Thyroid gland (tissue), 4 donors: Measurements from ENCODE around the gene PARP6. TPM values are rescaled to one million over a fixed set of nuclear protein-coding genes. Genes with fewer than 3 reads are reported as not detected.
A peak's percentile ranks its signal among the peaks of the same experiment; 100 is the strongest.

ENCODE experiments used
- DNase-seq, 2 donors: peaks; one replicate each; pipeline ENCODE4 v3.0.0-alpha.2; 2019
- H3K27ac ChIP-seq, 3 donors: fragments of 200-600 bp; sonication (generic); 1 replicate in 2 of 3; 2 replicates in 1 of 3; pipeline ENCODE4 v1.5.1; 2016 to 2019; ENCODE audit warnings: mild to moderate bottlenecking in 1 of 3, moderate library complexity in 1 of 3
- H3K27me3 ChIP-seq: fragments of 200-600 bp; sonication (generic); one replicate; pipeline ENCODE4 v1.5.1; 2019
- H3K36me3 ChIP-seq, 2 donors: fragments of 200-600 bp; sonication (generic); one replicate each; pipeline ENCODE4 v1.5.1; 2016 to 2019
- H3K4me1 ChIP-seq, 2 donors: fragments of 200-600 bp; sonication (generic); one replicate each; pipeline ENCODE4 v1.5.1; 2017 to 2019
- H3K4me3 ChIP-seq, 3 donors: fragments of 200-600 bp; sonication (generic); replicated peaks in 1 of 3; 1 replicate in 2 of 3; 2 replicates in 1 of 3; pipeline ENCODE4 v1.5.1; 2016; ENCODE audit warnings: mild to moderate bottlenecking in 1 of 3
- H3K9me3 ChIP-seq: fragments of 200-600 bp; sonication (generic); one replicate; pipeline ENCODE4 v1.5.1; 2017
- CTCF ChIP-seq, 6 experiments: fragments of 200-600 bp in 3 of 6; fragments of 450-650 bp in 3 of 6; sonication (generic) in 3 of 6; IDR thresholded peaks; one replicate each; pipeline ENCODE4 v1.5.1; 2016 to 2019; ENCODE audit warnings: antibody characterized with exemption in 6 of 6, mild to moderate bottlenecking in 2 of 6, inconsistent platforms in 1 of 6, moderate library complexity in 1 of 6
- POLR2A ChIP-seq, 2 donors: fragments of 450-650 bp; IDR thresholded peaks; one replicate each; pipeline ENCODE4 v1.6.1; 2017; ENCODE audit warnings: antibody characterized with exemption in 2 of 2, mild to moderate bottlenecking in 2 of 2, moderate library complexity in 1 of 2
- WGBS, 2 donors: methylation state at CpG; one replicate each; pipeline ENCODE4 v1.1.5; 2017; 5-methylcytosine and 5-hydroxymethylcytosine counted together
- intact Hi-C: fragments of 100-400 bp; cut with DNase I; formaldehyde crosslinking; loops from one replicate; pipeline ENCODE4 v1.15.1; 2023
- total RNA-seq, 4 donors: library from RNA; depleted of rRNA; stranded (reverse); fragments of >200 nt; gene quantifications; one replicate each; pipeline ENCODE4 v1.2.3, GENCODE V29; 2016

The PARP6 gene
- total RNA-seq, 4 donors from 2014 or later, result 54.2 to 98.0 (median 70.4) TPM

GRCh38 chr15:72229076-72229946 lies 43.0 kb downstream of the PARP6 start:
- no peaks in the 10 kb centered on the region for H3K36me3 ChIP-seq
- no peaks in the 10 kb centered on the region for H3K27me3 ChIP-seq
- H3K9me3 ChIP-seq, result no peaks in the 10 kb centered on the region
- intact Hi-C loops, result no loop called here
- H3K4me3 ChIP-seq, result peak overlapping the region in 2 of 3 donors; percentile 65 to 85
- WGBS, 2 donors, result 17 to 23% methylated on average over 25 of the region's 25 CpGs
- peaks cover 35 to 46% of the 10 kb centered on the region in 2 donors for H3K4me1 ChIP-seq
- H3K27ac ChIP-seq, result peak overlapping the region; percentile 68 to 98 (median 88)
- DNase-seq, result no peak
- TF ChIP-seq CTCF (IDR thresholded peaks at IDR 0.05) (no peak), POLR2A (IDR thresholded peaks at IDR 0.05) (no peak)

- no peaks in the 10 kb centered on the region for H3K36me3 ChIP-seq
- 74 to 83% methylated on average over 4 of the region's 4 CpGs for WGBS, 2 donors
- H3K27me3 ChIP-seq, result no peaks in the 10 kb centered on the region
- TF ChIP-seq CTCF (IDR thresholded peaks at IDR 0.05), result no peak
- no peak for TF ChIP-seq POLR2A (IDR thresholded peaks at IDR 0.05)
- peaks cover 36 to 45% of the 10 kb centered on the region in 2 donors for H3K4me1 ChIP-seq
- no peaks in the 10 kb centered on the region for H3K9me3 ChIP-seq
- DNase-seq, result no peak
- intact Hi-C loops, result no loop called here
- peak overlapping the region in 1 of 3 donors; percentile 98 for H3K27ac ChIP-seq
- H3K4me3 ChIP-seq, result no peak overlapping the region
These were observed 44.6 kb downstream of the PARP6 start for GRCh38 chr15:72227720-72228119.

- DNase-seq, result no peak
These were observed 45.2 kb downstream of the PARP6 start for GRCh38 chr15:72227192-72227586.

GRCh38 chr15:72223278-72223677 lies 49.1 kb downstream of the PARP6 start:
- TF ChIP-seq CTCF (IDR thresholded peaks at IDR 0.05), result no peak
- no peak for TF ChIP-seq POLR2A (IDR thresholded peaks at IDR 0.05)
- Histone ChIP-seq H3K4me1 (peaks cover 19 to 34% of the 10 kb centered on the region in 2 donors), H3K9me3 (no peaks in the 10 kb centered on the region), H3K27me3 (no peaks in the 10 kb centered on the region), H3K27ac (no peak overlapping the region), H3K36me3 (peaks cover 6 to 7% of the 10 kb centered on the region in 2 donors), H3K4me3 (no peak overlapping the region)
- intact Hi-C loops, result no loop called here
- DNase-seq, result no peak
- WGBS, 2 donors, result 91 to 95% methylated on average over 10 of the region's 10 CpGs

More at GRCh38 chr15:72227192-72227586, 45.2 kb downstream of the PARP6 start:
- H3K4me3 ChIP-seq, result no peak overlapping the region
- 66% methylated on average over 8 of the region's 8 CpGs for WGBS, 2 donors
- no peaks in the 10 kb centered on the region for H3K9me3 ChIP-seq
- peak overlapping the region; percentile 8 to 45 (median 44) for H3K27ac ChIP-seq
- no peaks in the 10 kb centered on the region for H3K27me3 ChIP-seq
- no peak for TF ChIP-seq POLR2A (IDR thresholded peaks at IDR 0.05)
- TF ChIP-seq CTCF (IDR thresholded peaks at IDR 0.05), result no peak
- peaks cover 35 to 45% of the 10 kb centered on the region in 2 donors for H3K4me1 ChIP-seq
- intact Hi-C loops, result no loop called here
- H3K36me3 ChIP-seq, result no peaks in the 10 kb centered on the region

- TF ChIP-seq CTCF (IDR thresholded peaks at IDR 0.05) (no peak), POLR2A (IDR thresholded peaks at IDR 0.05) (no peak)
- Histone ChIP-seq H3K27ac (no peak overlapping the region), H3K36me3 (peaks cover 15 to 16% of the 10 kb centered on the region in 2 donors), H3K4me1 (peaks cover 13 to 27% of the 10 kb centered on the region in 2 donors), H3K4me3 (no peak overlapping the region), H3K9me3 (no peaks in the 10 kb centered on the region), H3K27me3 (no peaks in the 10 kb centered on the region)
- no peak for DNase-seq
- intact Hi-C loops, result no loop called here
- 77 to 91% methylated on average over 3 to 4 of the region's 4 CpGs for WGBS, 2 donors
These were observed 50.0 kb downstream of the PARP6 start for GRCh38 chr15:72222393-72222792.
